K562 (cell line): ENCODE data around the gene CASKIN2. TPM values are rescaled to one million over a fixed set of nuclear protein-coding genes. Genes with fewer than 3 reads are reported as not detected.
A peak's percentile ranks its signal among the peaks of the same experiment; 100 is the strongest.

Experiments
- ATAC-seq: fragments of 200-7000 bp; cut with Tn5 transposase; 3 replicates; pipeline ENCODE4 v1.9.1; 2020; ENCODE audit warnings: moderate library complexity
- BruUV-seq: library from RNA; stranded (reverse); fragments of 400-500 nt; replicated peaks from 2 replicates; lab custom pipeline; 2021; lab: Mats Ljungman, UMichigan
- CTCF ChIA-PET: fragments of 300-600 bp; formaldehyde crosslinking; extraction: SDS; loops from one replicate; lab custom pipeline; 2021; ENCODE audit warnings: low intra/inter-chr PET ratio; lab: Yijun Ruan, JAX
- POLR2A ChIA-PET: fragments of 300-600, 350-650 bp; sonication (Branson Sonifier 250); formaldehyde crosslinking; extraction: SDS; loops from one replicate; lab custom pipeline; 2021; ENCODE audit warnings: antibody characterized with exemption, inconsistent platforms; lab: Yijun Ruan, JAX
- DNase-seq, 4 experiments: peaks; one replicate each; pipeline versions ENCODE4 v3.0.0 to v3.0.0-alpha.2; 2011 to 2018; ENCODE audit warnings: low spot score in 3 of 4, mixed read lengths in 3 of 4; ENCODE audit errors: extremely low read depth in 1 of 4
- FAIRE-seq: peaks from 2 replicates; lab custom pipeline; 2011; peaks lifted over from hg19 to GRCh38; lab: Jason Lieb, UNC
- H2AFZ ChIP-seq: 2 replicates; pipeline ENCODE4 v1.6.0; 2011; ENCODE audit warnings: low read depth, low read length, control low read depth, inconsistent platforms
- H3K27ac ChIP-seq: fragments of 200-600 bp; 3 replicates; pipeline ENCODE4 v1.8.0; 2011; ENCODE audit warnings: low read depth, mild to moderate bottlenecking, control low read depth, inconsistent platforms, low read length, moderate library complexity, mixed read lengths; ENCODE audit errors: extremely low read depth
- H3K27me3 ChIP-seq, 2 experiments: fragments of 300-600 bp in 1 of 2; 2 replicates in 1 of 2; 3 replicates in 1 of 2; pipeline versions ENCODE4 v1.6.0 to v1.8.0; 2011; ENCODE audit warnings: inconsistent platforms in 2 of 2, low read length in 2 of 2, mild to moderate bottlenecking in 1 of 2, mixed read lengths in 1 of 2, moderate library complexity in 1 of 2; ENCODE audit not compliant: control insufficient read depth in 2 of 2, insufficient read depth in 2 of 2
- H3K36me3 ChIP-seq: fragments of 300-600 bp; 3 replicates; pipeline ENCODE4 v1.8.0; 2011; ENCODE audit warnings: mild to moderate bottlenecking, low read length, inconsistent platforms; ENCODE audit not compliant: control insufficient read depth, insufficient read depth
- H3K4me1 ChIP-seq, 2 experiments: fragments of 200-600 bp in 1 of 2; replicated peaks in 1 of 2; 2 replicates in 1 of 2; 3 replicates in 1 of 2; pipeline versions ENCODE4 v1.5.1 to v1.8.0; 2011; ENCODE audit warnings: inconsistent platforms in 2 of 2, low read length in 2 of 2, mild to moderate bottlenecking in 1 of 2, mixed read lengths in 1 of 2, moderate library complexity in 1 of 2; ENCODE audit not compliant: control insufficient read depth in 2 of 2, insufficient read depth in 2 of 2
- H3K4me2 ChIP-seq: 2 replicates; pipeline ENCODE4 v1.6.1; 2011; ENCODE audit warnings: low read length, control low read depth, inconsistent platforms, mixed read lengths; ENCODE audit not compliant: insufficient read depth
- H3K4me3 ChIP-seq: fragments of 200-600 bp; sonication (generic), shearing (Covaris generic); 2 replicates; pipeline ENCODE4 v1.5.1; 2016; ENCODE audit warnings: control low read depth, inconsistent platforms
- H3K79me2 ChIP-seq: fragments of 200-600 bp; 3 replicates; pipeline ENCODE4 v1.8.0; 2011; ENCODE audit warnings: low read length, inconsistent platforms; ENCODE audit not compliant: control insufficient read depth, insufficient read depth
- H3K9ac ChIP-seq, 2 experiments: 2 replicates each; pipeline versions ENCODE4 v1.6.0 to v1.6.1; 2011; ENCODE audit warnings: low read depth in 2 of 2, low read length in 2 of 2, control low read depth in 1 of 2, inconsistent platforms in 1 of 2, mild to moderate bottlenecking in 1 of 2, mixed read lengths in 1 of 2; ENCODE audit not compliant: insufficient read depth in 1 of 2
- H3K9me1 ChIP-seq: one replicate; pipeline ENCODE4 v1.6.0; 2011; ENCODE audit warnings: inconsistent platforms, mild to moderate bottlenecking, low read length, moderate library complexity; ENCODE audit not compliant: control insufficient read depth, insufficient read depth
- H3K9me3 ChIP-seq: replicated peaks from 2 replicates; pipeline ENCODE4 v1.5.1; 2011; ENCODE audit warnings: low read depth, low read length, inconsistent platforms; ENCODE audit not compliant: control insufficient read depth, insufficient read depth
- H4K20me1 ChIP-seq: replicated peaks from 2 replicates; pipeline ENCODE4 v1.6.1; 2011; ENCODE audit warnings: low read length, inconsistent platforms, mixed read lengths; ENCODE audit not compliant: control insufficient read depth, insufficient read depth
- BHLHE40 ChIP-seq: IDR thresholded peaks from 2 replicates; pipeline ENCODE4 v1.6.1; 2011; ENCODE audit warnings: low read length, improper control_type of control experiment
- CEBPG ChIP-seq, 3 experiments: fragments of 200-800 bp in 1 of 3; sonication (Bioruptor generic) in 1 of 3; sonication (generic) in 1 of 3; formaldehyde crosslinking in 1 of 3; IDR thresholded peaks in 2 of 3; conservative IDR thresholded peaks in 1 of 3; 2 replicates each; pipeline versions ENCODE4 v1.6.1 to v1.8.0; 2016 to 2022; ENCODE audit warnings: missing compliant biosample characterization in 2 of 3, missing genetic modification characterization in 2 of 3, mild to moderate bottlenecking in 1 of 3, missing genetic modification reagents in 1 of 3
- CHD4 ChIP-seq: fragments of 200-600 bp; sonication (generic); IDR thresholded peaks from 3 replicates; pipeline ENCODE4 v1.6.1; 2012; ENCODE audit warnings: low read depth, mild to moderate bottlenecking, mixed read lengths, low read length, inconsistent platforms; ENCODE audit not compliant: insufficient read depth, insufficient replicate concordance, poor library complexity, severe bottlenecking
- FOXP1 ChIP-seq: sonication (generic); formaldehyde crosslinking; IDR thresholded peaks from 2 replicates; pipeline ENCODE4 v1.8.0; 2022; ENCODE audit warnings: mild to moderate bottlenecking, missing genetic modification reagents
- HNRNPL ChIP-seq: fragments of 200-400 bp; formaldehyde crosslinking; IDR thresholded peaks from 2 replicates; pipeline ENCODE4 v1.6.1; 2017; ENCODE audit warnings: low read depth, mild to moderate bottlenecking, low read length
- L3MBTL2 ChIP-seq: fragments of 450-650 bp; IDR thresholded peaks from 2 replicates; pipeline ENCODE4 v1.6.1; 2016; ENCODE audit warnings: mild to moderate bottlenecking, moderate library complexity
- NONO ChIP-seq, 2 experiments: fragments of 200-400 bp in 1 of 2; fragments of 450-650 bp in 1 of 2; formaldehyde crosslinking in 1 of 2; IDR thresholded peaks; 2 replicates each; pipeline ENCODE4 v1.6.1; 2017; ENCODE audit warnings: low read depth in 2 of 2, mild to moderate bottlenecking in 2 of 2, moderate library complexity in 2 of 2, low read length in 1 of 2
- RBBP5 ChIP-seq: fragments of 200-600 bp; sonication (generic); IDR thresholded peaks from 2 replicates; pipeline ENCODE4 v1.6.1; 2012; ENCODE audit warnings: borderline replicate concordance, mild to moderate bottlenecking, low read length, control low read depth, inconsistent platforms; ENCODE audit not compliant: insufficient read depth, poor library complexity, severe bottlenecking
- RBFOX2 ChIP-seq: fragments of 200-400 bp; formaldehyde crosslinking; IDR thresholded peaks from 2 replicates; pipeline ENCODE4 v1.6.1; 2017; ENCODE audit warnings: low read depth, mild to moderate bottlenecking, low read length, moderate library complexity
- SAP30 ChIP-seq: fragments of 200-600 bp; sonication (generic); IDR thresholded peaks from 2 replicates; pipeline ENCODE4 v1.6.1; 2012; ENCODE audit warnings: borderline replicate concordance, low read depth, mild to moderate bottlenecking, moderate library complexity, low read length, control low read depth, inconsistent platforms; ENCODE audit not compliant: insufficient read depth, poor library complexity, severe bottlenecking
- TGIF2 ChIP-seq: sonication (generic); formaldehyde crosslinking; IDR thresholded peaks from 2 replicates; pipeline ENCODE4 v1.8.1; 2022; ENCODE audit warnings: mild to moderate bottlenecking, missing genetic modification reagents, moderate library complexity
- ZBTB7A ChIP-seq: IDR thresholded peaks from 2 replicates; pipeline ENCODE4 v1.6.1; 2011; ENCODE audit warnings: low read depth, mild to moderate bottlenecking, low read length, moderate library complexity, borderline replicate concordance; ENCODE audit not compliant: control insufficient read depth
- ZHX1 ChIP-seq: fragments of 150-350 bp; conservative IDR thresholded peaks from 2 replicates; pipeline ENCODE4 v1.6.1; 2014; ENCODE audit warnings: low read length
- ZNF232 ChIP-seq: sonication (generic); formaldehyde crosslinking; IDR thresholded peaks from 2 replicates; pipeline ENCODE4 v1.8.0; 2022; ENCODE audit warnings: mild to moderate bottlenecking, missing genetic modification reagents
- ZNF444 ChIP-seq: fragments of 250-450 bp; sonication (Bioruptor Pico); IDR thresholded peaks from 2 replicates; pipeline ENCODE4 v1.4.0; 2020; ENCODE audit warnings: mild to moderate bottlenecking, moderate library complexity
- ZNF668 ChIP-seq: fragments of 250-450 bp; sonication (Bioruptor Pico); IDR thresholded peaks from 2 replicates; pipeline ENCODE4 v1.8.0; 2022; ENCODE audit warnings: mild to moderate bottlenecking, inconsistent platforms
- ZNF707 ChIP-seq: fragments of 250-450 bp; sonication (Bioruptor Pico); conservative IDR thresholded peaks from 2 replicates; pipeline ENCODE4 v1.8.0; 2022; ENCODE audit warnings: inconsistent platforms, mild to moderate bottlenecking, moderate library complexity
- WGBS: fragments of 100-300 bp; shearing (Covaris generic); methylation state at CpG from one replicate; pipeline ENCODE4 v1.1.6; 2016; ENCODE audit warnings: low coverage, mixed read lengths; ENCODE audit not compliant: insufficient coverage; ENCODE audit errors: missing lambda C conversion rate; 5-methylcytosine and 5-hydroxymethylcytosine counted together
- in situ Hi-C: fragments of 300-500 bp; cut with MboI; formaldehyde crosslinking; loops from 4 replicates; pipeline ENCODE4 v1.15.0; 2018; ENCODE audit warnings: inconsistent platforms, mixed read lengths
- intact Hi-C: fragments of 100-400 bp; cut with micrococcal nuclease; formaldehyde crosslinking; loops from 2 replicates; pipeline ENCODE4 v1.14.2; 2022
- polyA plus RNA-seq, 8 experiments: library from polyadenylated mRNA; depleted of rRNA in 4 of 8; stranded (reverse) in 5 of 8; unstranded in 3 of 8; fragments of >200 nt; fragmentation: Nextera tagmentation in 2 of 8; fragmentation: Illumina TruSeq in 1 of 8; extraction: Ambion mirVana in 2 of 8; extraction: Trizol in 1 of 8; gene quantifications; 2 replicates each; pipeline versions ENCODE4 v1.2.1 to v1.2.3, GENCODE V29; 2011 to 2014; ENCODE audit warnings: inconsistent platforms in 1 of 8, missing spikeins in 1 of 8
- total RNA-seq, 7 experiments: library from RNA; depleted of rRNA in 6 of 7; stranded (reverse); fragments of >200 nt in 6 of 7; fragmentation: Illumina TruSeq in 2 of 7; extraction: Trizol in 2 of 7; gene quantifications; 2 replicates each; pipeline versions ENCODE4 v1.2.1 to v1.2.3, GENCODE V29; 2011 to 2021; ENCODE audit warnings: low replicate concordance in 1 of 7

CASKIN2 gene
- total and polyA plus RNA-seq, 9 of the 15 experiments (the other 6 are each of a cell fraction or from before 2014, with no cell fraction given): 0.01 to 12.2 (median 2.1) TPM

- BruUV-seq: no TSS peak
- no peaks in the 10 kb centered on the region for H3K9me3 ChIP-seq
- peak overlapping the region; percentile 94 for H3K4me3 ChIP-seq
- ATAC-seq (peak; percentile 42), DNase-seq (peak in 2 of 4 experiments; percentile 30 to 33), FAIRE-seq (no peak)
- ChIA-PET CTCF (interaction anchor here (2.3 kb wide), 1 partner anchor 10 kb away, joined by 9 read pairs; the partner anchor contains the start of genes CASKIN2 and TSEN54), POLR2A (interaction anchor here (0.5 to 1.9 kb wide), 10 partner anchors 8 to 295 kb away, joined by 3 to 6 read pairs (median 4); partner anchors contain the start of gene TSEN54)
- peak overlapping the region; percentile 48; the same call in 1 of the 3 replicates for H3K27ac ChIP-seq
- WGBS: 2% methylated on average over 36 of the region's 60 CpGs
- no peaks in the 10 kb centered on the region for H3K9me1 ChIP-seq
- peak overlapping the region; percentile 57 for H2AFZ ChIP-seq
- H3K4me1 ChIP-seq: peaks cover 12 to 35% of the 10 kb centered on the region in 2 experiments
- intact Hi-C loops (loop anchor here (10.0 kb wide), 1 partner anchor 241 kb away; the partner anchor contains the start of gene SLC25A19), in situ Hi-C loops (no loop called here)
- H4K20me1 ChIP-seq: no peaks in the 10 kb centered on the region; the same call in 1 of the 2 replicates
- H3K36me3 ChIP-seq: peaks cover 32% of the 10 kb centered on the region
- H3K27me3 ChIP-seq: no peaks in the 10 kb centered on the region
- H3K9ac ChIP-seq: peak overlapping the region; percentile 37 to 97; a peak in 3 of 4 replicates
- H3K4me2 ChIP-seq: peak overlapping the region; percentile 74
- peaks cover 8% of the 10 kb centered on the region; the same call in 1 of the 3 replicates for H3K79me2 ChIP-seq
- TF ChIP-seq TGIF2 (CRISPR knock-in tag) (0 out of 2 replicates have a peak, but pooled peaks have one; percentile 43), HNRNPL (peak; percentile 86; the same call in 1 of the 2 replicates), RBFOX2 (peak; percentile 31), L3MBTL2 (peak; percentile 75), NONO (IDR thresholded peaks at IDR 0.05; ENCODE audit: low read depth in 2 of 2, low read length in 1 of 2) (peak in 1 of 2 experiments; percentile 58; a peak in 1 of 4 replicates), SAP30 (peak; percentile 28), ZHX1 (no peak), ZNF232 (CRISPR knock-in tag) (no peak), RBBP5 (peak; percentile 58), ZNF444 (CRISPR knock-in tag) (no peak), ZNF707 (CRISPR knock-in tag) (no peak), ZNF668 (no peak), ZBTB7A (peak; percentile 29; the same call in 1 of the 2 replicates), FOXP1 (CRISPR knock-in tag) (no peak), BHLHE40 (no peak), CEBPG (CRISPR knock-in tag; IDR thresholded peaks at IDR 0.05) (no peak), CEBPG (tag; conservative IDR thresholded peaks at IDR 0.05 in 1 of 2, IDR thresholded peaks at IDR 0.05 in 1 of 2) (peak in 1 of 2 experiments; percentile 60; a peak in 1 of 4 replicates), CHD4 (peak; percentile 41)
Observed at GRCh38 chr17:75525806-75526554, 10.6 kb upstream of the CASKIN2 start.
